Measurements from ENCODE around the gene RABL2A.
"Not testable (repeated sequence)": the region's sequence is repeated elsewhere in the genome, so short reads cannot be mapped to it uniquely, and the experiment has no call there.

RABL2A gene

DNA sequence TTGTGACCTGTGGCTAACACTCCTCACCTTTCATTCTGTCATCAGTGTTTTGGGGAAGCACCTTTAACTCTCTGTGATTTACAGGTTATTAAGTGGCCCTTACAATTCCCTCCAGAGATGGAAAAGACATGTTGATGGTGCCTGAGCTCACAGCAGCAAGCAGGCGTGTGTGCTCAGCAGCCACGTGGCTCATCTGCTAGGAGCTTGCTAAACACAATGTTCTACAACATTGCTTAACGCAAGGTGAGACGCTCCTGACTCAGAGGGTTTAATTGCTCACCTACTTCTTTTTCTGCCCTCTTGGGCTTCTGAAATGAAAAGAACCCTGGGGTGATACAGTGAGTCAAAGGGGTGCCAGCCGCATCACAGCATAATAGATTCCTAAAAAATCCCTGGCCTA, 6.1 kb upstream of the RABL2A start:
- FAIRE-seq, result not testable (repeated sequence)

DNA sequence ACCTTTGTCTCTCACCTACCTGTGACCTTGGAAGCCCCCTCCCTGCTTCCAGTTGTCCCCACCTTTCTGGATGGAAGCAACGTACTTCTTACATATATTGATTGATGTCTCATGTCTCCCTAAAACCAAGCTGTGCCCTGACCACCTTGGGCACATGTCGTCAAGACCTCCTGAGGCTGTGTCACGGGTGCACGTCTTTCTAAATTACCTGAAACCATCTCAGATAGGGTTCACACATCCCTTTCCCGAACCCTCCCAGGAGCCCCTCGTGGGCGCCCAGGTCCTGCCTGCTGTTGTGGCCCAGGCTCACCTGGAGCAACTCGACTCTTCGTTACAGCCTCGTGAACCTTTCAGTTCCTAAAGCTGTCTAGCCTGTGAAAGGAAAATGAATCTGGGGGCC, 1.2 kb upstream of the RABL2A start:
- FAIRE-seq, result not testable (repeated sequence)

DNA sequence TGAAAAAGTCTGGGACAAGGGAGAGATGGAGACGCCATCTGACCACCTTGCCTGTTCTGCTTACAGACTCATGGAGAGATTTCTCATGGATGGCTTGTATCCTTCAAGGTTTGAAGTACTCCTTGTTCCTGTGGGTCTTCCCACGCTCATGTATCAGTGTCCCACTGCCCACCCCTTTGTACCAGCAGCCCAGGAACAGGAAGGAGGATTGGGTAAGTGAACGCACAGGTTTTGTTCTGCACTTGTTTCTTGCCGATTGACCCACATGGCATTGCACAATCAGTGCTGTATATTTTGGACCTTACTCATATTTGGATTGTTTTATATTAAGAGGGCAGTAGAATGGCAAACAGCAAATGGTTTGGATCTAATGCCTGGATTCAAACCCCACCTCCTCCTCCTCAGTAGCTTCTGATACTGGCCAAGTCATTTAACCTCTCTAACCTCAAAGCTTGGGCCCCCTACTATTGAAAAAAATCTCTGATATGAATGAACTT, 5.8 kb downstream of the RABL2A start:
- not testable (repeated sequence) for FAIRE-seq

DNA sequence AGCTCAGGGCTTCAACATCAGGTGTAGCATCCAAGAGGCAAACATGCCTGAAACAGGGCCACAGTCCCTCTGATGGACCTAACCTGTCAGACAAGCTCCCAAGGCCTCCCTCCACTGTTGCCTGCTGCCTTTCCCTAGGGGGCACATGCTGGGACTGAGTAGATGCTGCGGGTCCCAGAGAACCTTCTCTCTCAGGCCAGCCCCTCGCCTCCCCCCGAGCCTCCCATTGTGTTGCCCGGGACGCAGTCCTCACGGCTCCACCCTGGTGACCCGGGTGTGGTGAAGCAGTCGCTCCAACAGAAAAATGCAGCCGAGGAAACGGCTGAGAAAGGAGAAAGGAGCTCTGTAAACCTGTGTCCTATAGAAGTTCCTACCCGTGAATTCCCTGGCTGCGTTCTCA, 8.3 kb downstream of the RABL2A start:
- not testable (repeated sequence) for FAIRE-seq

DNA sequence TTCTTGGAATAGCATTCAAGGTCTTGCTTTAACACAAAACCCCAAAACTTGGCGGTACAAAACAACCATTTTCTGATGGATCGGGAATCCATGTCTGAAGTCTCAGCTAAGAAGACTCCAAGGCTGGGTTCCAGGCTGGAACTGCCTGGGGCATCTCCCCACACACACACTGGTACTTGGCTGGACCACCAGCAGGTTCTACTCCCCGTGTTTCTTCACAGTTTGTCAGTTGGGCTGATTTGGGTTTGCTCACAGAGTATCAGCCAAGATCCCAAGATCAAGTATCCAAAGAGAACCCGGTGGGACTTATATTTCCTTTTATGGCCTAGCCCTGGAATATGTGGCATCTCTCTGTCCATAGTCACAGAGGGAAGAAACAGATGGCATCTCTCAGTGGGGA, 9.2 kb downstream of the RABL2A start:
- FAIRE-seq, result not testable (repeated sequence)

DNA sequence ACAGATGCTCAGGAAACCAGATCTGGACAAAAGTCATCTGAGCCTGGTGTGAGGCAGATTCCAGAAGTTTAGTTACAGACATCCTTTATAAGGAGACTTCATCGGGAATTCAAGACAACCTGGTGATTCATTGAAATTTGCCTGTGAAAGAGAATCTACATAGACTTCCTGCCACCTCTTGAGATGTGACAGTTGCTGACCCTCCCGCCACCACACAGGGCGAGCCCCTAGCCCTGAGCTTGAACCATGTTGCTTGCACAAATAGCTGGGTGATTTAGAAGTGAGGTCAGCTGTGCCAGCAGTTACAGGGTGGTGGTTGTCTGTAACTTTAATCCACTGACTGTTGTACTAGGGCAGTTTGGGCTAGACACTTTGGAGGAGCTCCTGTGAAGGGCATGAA, 11.0 kb downstream of the RABL2A start:
- FAIRE-seq, result not testable (repeated sequence)

DNA sequence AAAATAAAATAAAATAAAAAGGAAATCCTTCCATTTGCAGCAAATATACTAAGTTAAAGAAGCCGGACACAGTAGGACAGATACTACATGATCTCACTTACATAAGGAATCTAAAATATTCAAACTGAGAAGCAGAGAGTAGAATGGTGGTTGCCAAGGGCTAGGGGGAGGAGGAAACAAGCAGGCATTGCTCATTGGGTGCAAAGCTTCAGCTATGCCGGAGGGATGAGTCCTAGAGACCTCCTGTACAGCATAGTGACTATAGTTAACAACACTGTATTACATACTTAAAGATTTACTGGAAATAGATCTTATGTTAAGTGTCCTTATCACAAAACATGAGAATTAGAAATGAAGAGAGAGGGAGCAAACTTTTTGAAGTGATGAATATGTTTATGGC, 19.2 kb downstream of the RABL2A start:
- FAIRE-seq, result not testable (repeated sequence)

DNA sequence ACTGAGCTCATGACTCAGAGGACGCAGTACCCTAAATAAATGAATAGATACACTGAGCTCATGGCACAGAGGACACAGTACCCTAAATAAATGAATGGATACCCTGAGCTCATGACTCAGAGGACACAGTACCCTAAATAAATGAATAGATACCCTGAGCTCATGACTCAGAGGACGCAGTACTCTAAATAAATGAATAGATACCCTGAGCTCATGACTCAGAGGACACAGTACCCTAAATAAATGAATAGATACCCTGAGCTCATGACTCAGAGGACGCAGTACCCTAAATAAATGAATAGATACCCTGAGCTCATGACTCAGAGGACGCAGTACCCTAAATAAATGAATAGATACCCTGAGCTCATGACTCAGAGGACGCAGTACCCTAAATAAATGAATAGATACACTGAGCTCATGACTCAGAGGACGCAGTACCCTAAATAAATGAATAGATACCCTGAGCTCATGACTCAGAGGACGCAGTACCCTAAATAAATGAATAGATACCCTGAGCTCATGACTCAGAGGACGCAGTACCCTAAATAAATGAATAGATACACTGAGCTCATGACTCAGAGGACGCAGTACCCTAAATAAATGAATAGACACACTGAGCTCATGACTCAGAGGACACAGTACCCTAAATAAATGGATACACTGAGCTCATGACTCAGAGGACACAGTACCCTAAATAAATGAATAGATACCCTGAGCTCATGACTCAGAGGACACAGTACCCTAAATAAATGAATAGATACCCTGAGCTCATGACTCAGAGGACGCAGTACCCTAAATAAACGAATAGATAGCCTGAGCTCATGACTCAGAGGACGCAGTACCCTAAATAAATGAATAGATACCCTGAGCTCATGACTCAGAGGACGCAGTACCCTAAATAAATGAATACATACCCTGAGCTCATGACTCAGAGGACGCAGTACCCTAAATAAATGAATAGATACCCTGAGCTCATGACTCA, 24.1 kb downstream of the RABL2A start:
- not testable (repeated sequence) for FAIRE-seq

DNA sequence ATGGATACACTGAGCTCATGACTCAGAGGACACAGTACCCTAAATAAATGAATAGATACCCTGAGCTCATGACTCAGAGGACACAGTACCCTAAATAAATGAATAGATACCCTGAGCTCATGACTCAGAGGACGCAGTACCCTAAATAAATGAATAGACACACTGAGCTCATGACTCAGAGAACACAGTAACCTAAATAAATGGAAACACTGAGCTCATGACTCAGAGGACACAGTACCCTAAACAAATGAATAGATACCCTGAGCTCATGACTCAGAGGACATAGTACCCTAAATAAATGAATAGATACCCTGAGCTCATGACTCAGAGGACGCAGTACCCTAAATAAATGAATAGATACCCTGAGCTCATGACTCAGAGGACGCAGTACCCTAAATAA, 25.5 kb downstream of the RABL2A start:
- not testable (repeated sequence) for FAIRE-seq

DNA sequence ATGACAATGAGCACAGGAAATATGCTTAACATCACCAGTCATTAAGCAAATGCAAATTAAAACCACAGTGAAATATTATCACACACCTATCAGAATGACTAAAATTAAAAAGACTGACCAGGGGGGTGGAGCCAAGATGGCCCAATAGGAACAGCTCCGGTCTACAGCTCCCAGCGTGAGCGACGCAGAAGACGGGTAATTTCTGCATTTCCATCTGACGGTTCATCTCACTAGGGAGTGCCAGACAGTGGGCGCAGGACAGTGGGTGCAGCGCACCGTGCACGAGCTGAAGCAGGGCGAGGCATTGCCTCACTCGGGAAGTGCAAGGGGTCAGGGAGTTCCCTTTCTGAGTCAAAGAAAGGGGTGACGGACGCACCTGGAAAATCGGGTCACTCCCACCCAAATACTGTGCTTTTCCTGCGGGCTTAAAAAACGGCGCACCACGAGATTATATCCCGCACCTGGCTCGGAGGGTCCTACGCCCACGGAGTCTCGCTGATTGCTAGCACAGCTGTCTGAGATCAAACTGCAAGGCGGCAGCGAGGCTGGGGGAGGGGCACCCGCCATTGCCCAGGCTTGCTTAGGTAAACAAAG, 29.1 kb downstream of the RABL2A start:
- FAIRE-seq, result not testable (repeated sequence)

DNA sequence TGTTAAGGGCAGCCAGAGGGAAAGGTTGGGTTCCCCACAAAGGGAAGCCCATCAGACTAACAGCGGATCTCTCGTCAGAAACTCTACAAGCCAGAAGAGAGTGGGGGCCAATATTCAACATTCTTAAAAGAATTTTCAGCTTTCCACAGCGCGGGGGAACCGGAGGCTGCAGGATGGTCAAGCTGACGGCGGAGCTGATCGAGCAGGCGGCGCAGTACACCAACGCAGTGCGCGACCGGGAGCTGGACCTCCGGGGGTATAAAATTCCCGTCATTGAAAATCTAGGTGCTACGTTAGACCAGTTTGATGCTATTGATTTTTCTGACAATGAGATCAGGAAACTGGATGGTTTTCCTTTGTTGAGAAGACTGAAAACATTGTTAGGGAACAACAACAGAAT, 30.7 kb downstream of the RABL2A start:
- not testable (repeated sequence) for FAIRE-seq

DNA sequence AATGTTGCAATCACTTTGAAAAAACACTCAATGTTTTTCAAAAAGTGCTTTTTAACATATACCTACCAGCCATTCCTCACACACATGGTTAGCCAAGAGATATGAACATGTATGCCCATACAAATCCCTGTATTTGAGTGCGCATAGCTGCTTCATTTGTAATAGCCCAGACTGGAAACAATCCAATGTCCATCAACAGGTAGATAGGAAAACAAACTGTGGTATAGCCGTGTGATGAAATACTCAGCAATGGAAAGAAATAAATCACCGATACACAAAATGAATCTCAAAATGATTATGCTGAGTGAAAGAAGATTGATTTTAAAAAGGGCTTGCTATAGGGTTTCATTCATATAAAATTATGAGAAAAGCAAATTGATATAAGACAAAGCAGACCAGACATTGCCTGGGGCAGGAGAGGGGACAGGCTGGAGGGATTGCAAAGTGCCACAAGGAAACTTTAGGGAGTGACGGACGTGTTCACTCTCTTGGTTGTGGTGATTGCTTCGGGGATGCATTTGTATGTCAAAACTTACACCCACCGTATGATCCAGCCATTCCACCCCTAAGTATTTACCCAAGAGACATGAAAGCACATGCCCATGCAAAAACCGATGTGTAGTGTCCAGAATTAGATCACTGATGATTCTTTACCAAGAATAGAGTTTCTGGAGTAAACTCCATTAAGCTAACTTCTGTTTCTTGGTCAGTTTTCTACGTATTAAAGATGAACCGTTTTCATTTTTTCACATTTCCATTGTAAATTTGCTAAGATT, 36.4 kb downstream of the RABL2A start:
- not testable (repeated sequence) for FAIRE-seq

DNA sequence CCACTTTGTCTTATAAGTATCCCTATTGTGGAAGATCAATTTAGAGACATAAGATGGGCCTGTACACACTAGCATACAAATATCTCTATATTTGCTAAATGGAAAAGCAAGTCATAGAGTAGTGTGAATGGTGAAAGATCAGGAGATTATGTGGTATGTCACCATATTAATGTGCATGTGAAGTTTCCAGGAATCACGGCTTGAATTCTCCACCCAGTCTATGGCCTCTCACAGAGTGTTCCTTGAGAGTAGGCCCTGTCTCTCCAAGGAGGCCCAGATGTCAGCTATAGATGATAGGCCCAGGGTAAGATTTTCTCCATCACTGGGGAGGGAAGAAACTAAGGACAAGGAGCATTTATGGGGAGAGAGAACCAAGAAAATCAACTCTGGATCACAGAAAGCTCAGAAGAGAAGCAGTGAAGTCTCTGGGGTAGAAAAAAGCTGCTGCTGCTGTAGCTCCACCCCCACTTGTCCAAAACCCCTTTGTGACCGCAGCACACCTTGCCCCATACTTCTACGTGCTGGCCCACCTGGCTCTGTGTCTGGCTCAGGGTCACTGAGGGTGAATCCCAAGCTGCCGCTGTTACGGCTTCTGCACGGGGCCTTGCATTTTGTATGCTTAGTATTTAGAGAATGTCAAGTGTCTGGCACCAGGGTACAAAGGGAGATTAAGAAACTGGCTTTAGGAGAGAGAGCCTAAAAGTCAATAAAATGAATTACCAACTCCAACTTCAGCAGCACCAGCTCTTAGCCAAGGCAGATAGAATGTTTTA, 37.9 kb downstream of the RABL2A start:
- FAIRE-seq, result not testable (repeated sequence)

DNA sequence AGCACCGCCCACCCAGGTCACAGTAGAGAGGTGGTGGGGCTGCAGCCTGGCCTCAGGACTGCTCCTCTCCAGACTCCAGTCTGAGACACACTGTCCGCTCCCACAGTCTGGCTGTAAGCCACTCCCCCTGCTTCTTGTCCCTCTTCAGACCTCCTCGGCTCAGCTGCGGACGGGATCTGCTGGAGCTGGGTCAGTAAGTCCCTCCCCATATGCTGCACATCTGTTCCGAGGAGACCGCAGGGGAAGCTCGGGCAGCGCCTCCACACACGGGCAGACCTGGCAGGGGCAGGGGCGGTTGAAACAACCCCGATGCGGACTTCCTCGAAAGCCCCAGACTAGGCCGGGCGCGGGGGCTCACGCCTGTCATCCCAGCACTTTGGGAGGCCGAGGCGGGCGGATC, 41.9 kb downstream of the RABL2A start:
- FAIRE-seq, result not testable (repeated sequence)

DNA sequence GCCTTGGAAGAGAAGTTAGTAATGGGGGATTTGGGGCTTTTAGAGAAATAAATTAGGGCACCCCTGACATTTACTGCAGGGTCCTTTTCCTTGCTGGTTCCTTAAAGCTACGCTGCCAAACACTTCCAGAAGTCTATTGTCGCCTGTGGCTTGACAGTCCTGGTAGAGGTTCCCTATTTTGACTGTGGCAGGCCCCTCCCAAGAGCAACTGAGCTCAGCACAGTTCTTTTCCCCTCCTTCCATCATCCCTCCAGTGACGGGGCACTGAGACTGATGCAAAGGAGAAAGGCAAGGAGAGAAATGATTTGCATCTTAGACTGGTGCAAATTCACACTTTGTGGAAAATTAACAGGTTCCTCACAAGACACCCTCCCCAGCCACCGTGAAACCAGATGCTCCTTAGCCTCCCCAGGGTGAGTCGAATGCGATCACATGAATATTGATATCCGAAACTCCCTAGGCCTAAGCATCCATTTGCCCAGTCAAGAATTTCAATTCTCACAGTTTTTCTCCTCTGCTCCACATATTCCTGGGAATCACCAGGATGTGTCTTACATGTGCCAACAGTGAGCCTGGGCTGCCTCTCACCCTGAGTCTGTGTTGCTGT, 45.4 kb downstream of the RABL2A start:
- no peak for FAIRE-seq

DNA sequence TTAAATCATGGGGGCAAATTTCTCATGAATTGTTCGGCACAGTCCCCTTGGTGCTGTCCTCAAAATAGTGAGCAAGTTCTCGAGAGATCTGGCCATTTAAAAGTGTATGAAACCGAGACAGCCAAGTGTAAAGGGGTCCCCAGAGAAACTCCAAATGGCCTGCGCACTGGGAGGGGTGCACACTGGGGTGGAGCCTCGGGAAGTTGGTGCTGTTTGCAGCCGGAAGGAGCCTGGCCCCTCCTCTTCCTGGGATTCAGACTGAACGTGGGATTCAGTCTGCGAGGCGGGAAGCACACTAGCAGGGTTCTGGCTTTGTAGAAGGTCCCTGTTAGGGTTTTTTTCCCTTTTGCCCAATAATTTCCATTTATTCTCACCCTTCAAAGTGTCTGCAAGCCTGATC, 48.8 kb downstream of the RABL2A start:
- no peak for FAIRE-seq

DNA sequence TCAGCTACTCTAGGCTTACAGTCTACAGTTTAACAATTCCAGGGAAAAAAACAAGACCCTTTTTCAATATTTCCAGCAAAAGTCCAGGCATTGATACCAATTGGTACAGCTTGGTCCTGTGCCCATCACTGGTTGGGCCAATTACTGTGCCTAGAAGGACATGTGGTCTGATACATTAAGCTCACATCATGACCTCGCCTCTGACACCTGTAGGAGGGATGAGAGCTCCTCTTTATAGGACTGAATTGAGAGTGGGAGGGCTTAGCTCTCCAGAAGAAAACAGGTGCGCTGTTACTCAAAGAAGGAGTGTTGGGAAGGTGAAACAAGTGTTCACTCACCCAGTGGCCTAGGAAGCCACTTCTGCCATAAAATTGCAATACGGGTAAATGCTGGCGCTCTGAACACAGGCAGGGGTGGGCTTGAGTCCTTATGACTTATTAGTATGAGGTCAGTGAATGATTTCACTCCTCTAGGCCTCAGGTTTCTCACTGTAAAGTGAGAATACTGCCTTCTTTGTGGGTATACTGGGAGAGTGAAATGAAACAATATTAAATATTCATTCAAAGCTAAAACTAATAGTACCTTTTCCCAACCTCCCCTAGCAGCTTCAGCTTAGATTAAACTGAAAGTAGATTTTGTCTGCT, 49.7 kb downstream of the RABL2A start:
- no peak for FAIRE-seq

DNA sequence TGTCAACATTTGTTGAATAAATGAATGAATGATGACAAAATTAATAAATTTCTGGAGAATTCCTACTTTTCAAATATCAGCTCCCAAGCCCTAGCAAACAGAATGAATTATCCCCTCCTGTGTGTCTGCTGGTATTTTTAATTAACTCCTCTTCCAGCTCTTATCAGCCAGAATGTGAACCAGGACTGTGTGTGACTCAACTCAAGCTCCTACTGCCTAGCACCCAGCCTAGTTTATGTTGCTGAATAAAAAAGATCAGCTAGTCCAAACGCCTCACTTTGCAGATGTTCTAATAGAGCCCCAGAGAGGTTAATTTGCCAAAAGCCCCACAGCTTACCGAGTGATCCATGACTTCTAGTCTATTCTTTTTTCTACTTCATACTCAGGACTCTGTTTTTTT, 50.3 kb downstream of the RABL2A start:
- FAIRE-seq, result no peak

DNA sequence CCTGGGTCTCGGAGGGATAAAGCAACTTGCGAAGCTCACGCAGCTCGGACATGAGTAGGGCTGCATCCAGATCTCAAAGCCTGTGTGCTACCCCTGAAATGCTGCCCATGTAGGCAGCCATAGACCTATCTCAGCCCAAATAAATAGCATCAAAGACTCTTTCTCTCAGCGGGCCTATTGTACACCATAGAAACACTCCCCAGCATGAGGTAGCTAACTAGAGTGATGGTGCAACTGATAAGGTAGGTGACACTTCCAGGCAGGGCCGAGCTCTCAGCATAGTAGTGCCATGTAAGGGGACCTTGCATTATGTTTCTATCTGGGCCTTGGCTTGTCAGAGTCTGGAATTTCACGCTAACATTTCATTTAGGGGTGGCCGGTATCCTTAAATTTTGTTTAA, 52.4 kb downstream of the RABL2A start:
- FAIRE-seq, result no peak

DNA sequence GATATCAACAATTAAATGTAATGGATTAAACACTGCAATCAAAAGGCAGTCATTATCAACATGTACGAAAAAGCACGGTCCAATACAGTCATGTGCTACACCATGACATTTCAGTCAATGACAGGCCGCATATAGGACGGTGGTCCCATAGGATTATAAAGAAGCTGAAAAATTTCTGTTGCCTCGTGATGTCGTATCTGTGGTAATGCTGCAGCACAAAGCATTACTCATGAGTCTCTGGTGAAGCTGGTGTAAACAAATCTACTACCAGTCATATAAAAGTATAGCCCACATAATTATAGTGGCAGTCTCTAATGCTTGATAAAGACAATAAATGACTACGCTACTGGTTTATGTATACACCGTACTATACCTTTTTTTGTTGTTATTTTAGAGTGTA, 58.4 kb downstream of the RABL2A start:
- no peak for FAIRE-seq

DNA sequence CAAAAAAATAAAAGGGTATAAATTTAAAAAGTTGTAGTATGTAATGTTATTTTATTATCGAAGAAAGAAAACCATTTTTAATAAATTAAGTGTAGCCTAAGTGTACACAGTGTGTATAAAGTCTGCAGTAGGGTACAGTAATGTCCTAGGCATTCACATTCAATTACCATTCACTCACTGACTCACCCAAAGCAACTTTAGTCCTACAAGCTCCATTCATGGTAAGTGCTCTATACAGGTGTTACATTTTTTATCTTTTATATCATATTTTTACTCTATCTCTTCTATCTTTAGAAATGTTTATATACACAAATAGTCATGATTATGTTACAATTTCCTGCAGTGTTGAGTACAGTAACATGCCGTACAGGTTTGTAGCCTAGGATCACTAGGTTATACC, 59.5 kb downstream of the RABL2A start:
- no peak for FAIRE-seq
